CD14-positive monocyte (primary cell): ENCODE data around the gene SOX5. TPM values are rescaled to one million over a fixed set of nuclear protein-coding genes. Genes with fewer than 3 reads are reported as not detected.

Experiments
- DNase-seq, 3 donors: peaks; one replicate each; pipeline ENCODE4 v3.0.0-alpha.2; 2011 to 2022
- H2AFZ ChIP-seq: 2 replicates; pipeline ENCODE4 v1.6.0; 2012; ENCODE audit warnings: mild to moderate bottlenecking, low read depth, low read length, inconsistent platforms; ENCODE audit not compliant: insufficient read depth, poor library complexity, severe bottlenecking
- H3K27ac ChIP-seq, 2 donors: 1 replicate in 1 of 2; 2 replicates in 1 of 2; pipeline ENCODE4 v1.5.1; 2012 to 2013; ENCODE audit warnings: low read length in 2 of 2, control low read depth in 1 of 2, inconsistent platforms in 1 of 2, low read depth in 1 of 2, mild to moderate bottlenecking in 1 of 2
- H3K27me3 ChIP-seq, 2 donors: one replicate each; pipeline versions ENCODE4 v1.6.0 to v1.6.1; 2011 to 2013; ENCODE audit warnings: low read length in 2 of 2; ENCODE audit not compliant: control insufficient read depth in 2 of 2, insufficient read depth in 2 of 2
- H3K36me3 ChIP-seq, 2 donors: replicated peaks in 1 of 2; 1 replicate in 1 of 2; 2 replicates in 1 of 2; pipeline versions ENCODE4 v1.5.1 to v1.6.1; 2012 to 2013; ENCODE audit warnings: low read length in 2 of 2, control low read depth in 1 of 2, inconsistent platforms in 1 of 2, mild to moderate bottlenecking in 1 of 2; ENCODE audit not compliant: insufficient read depth in 2 of 2, control insufficient read depth in 1 of 2
- H3K4me1 ChIP-seq, 2 donors: 1 replicate in 1 of 2; 2 replicates in 1 of 2; pipeline versions ENCODE4 v1.5.1 to v1.6.1; 2012 to 2013; ENCODE audit warnings: low read length in 2 of 2, control low read depth in 1 of 2, inconsistent platforms in 1 of 2, mild to moderate bottlenecking in 1 of 2, moderate library complexity in 1 of 2; ENCODE audit not compliant: insufficient read depth in 2 of 2, control insufficient read depth in 1 of 2
- H3K4me2 ChIP-seq: replicated peaks from 2 replicates; pipeline ENCODE3; 2012; ENCODE audit warnings: low read length, moderate library complexity, mild to moderate bottlenecking; ENCODE audit not compliant: poor library complexity, severe bottlenecking; ENCODE audit errors: extremely low read depth
- H3K4me3 ChIP-seq, 3 experiments: fragments of 200-600 bp in 1 of 3; sonication (generic) in 1 of 3; replicated peaks in 1 of 3; 1 replicate in 2 of 3; 2 replicates in 1 of 3; pipeline ENCODE4 v1.5.1; 2011 to 2013; ENCODE audit warnings: low read length in 3 of 3, mild to moderate bottlenecking in 3 of 3, control low read depth in 2 of 3, low read depth in 2 of 3, inconsistent platforms in 1 of 3, moderate library complexity in 1 of 3
- H3K79me2 ChIP-seq: 2 replicates; pipeline ENCODE4 v1.6.0; 2012; ENCODE audit warnings: mild to moderate bottlenecking, control low read depth, inconsistent platforms, low read length, moderate library complexity; ENCODE audit not compliant: insufficient read depth
- H3K9ac ChIP-seq: 2 replicates; pipeline ENCODE4 v1.6.0; 2017; ENCODE audit warnings: low read length, mild to moderate bottlenecking; ENCODE audit not compliant: insufficient read depth, poor library complexity, severe bottlenecking
- H3K9me3 ChIP-seq, 2 donors: replicated peaks in 1 of 2; 1 replicate in 1 of 2; 2 replicates in 1 of 2; pipeline versions ENCODE4 v1.5.1 to v1.6.1; 2012 to 2013; ENCODE audit warnings: low read length in 2 of 2, control low read depth in 1 of 2; ENCODE audit not compliant: control insufficient read depth in 1 of 2, insufficient read depth in 1 of 2
- H4K20me1 ChIP-seq: 2 replicates; pipeline ENCODE4 v1.6.0; 2012; ENCODE audit warnings: mild to moderate bottlenecking, low read length, control low read depth, moderate library complexity; ENCODE audit not compliant: insufficient read depth
- H3K27ac Mint-ChIP-seq, 7 donors: one replicate each; pipeline ENCODE4 v1.8.0; 2020; ENCODE audit warnings: mild to moderate bottlenecking in 7 of 7, mixed read lengths in 7 of 7, moderate library complexity in 6 of 7, inconsistent platforms in 2 of 7
- H3K27me3 Mint-ChIP-seq, 3 donors: one replicate each; pipeline ENCODE4 v1.8.0; 2021 to 2022; ENCODE audit warnings: low read depth in 3 of 3, mild to moderate bottlenecking in 3 of 3, mixed read lengths in 3 of 3, moderate library complexity in 3 of 3, inconsistent platforms in 1 of 3
- H3K36me3 Mint-ChIP-seq, 2 donors: one replicate each; pipeline ENCODE4 v1.8.0; 2020; ENCODE audit warnings: mixed read lengths in 2 of 2, inconsistent platforms in 1 of 2, mild to moderate bottlenecking in 1 of 2
- H3K4me1 Mint-ChIP-seq: one replicate; pipeline ENCODE4 v1.8.0; 2020; ENCODE audit warnings: mild to moderate bottlenecking, mixed read lengths
- H3K4me3 Mint-ChIP-seq, 2 donors: one replicate each; pipeline ENCODE4 v1.8.0; 2020; ENCODE audit warnings: mild to moderate bottlenecking in 2 of 2, mixed read lengths in 2 of 2, moderate library complexity in 1 of 2
- H3K9me3 Mint-ChIP-seq, 7 donors: one replicate each; pipeline ENCODE4 v1.8.0; 2020 to 2022; ENCODE audit warnings: mixed read lengths in 7 of 7, mild to moderate bottlenecking in 6 of 7, moderate library complexity in 6 of 7, inconsistent platforms in 2 of 7
- CTCF ChIP-seq: fragments of 200-600 bp; IDR thresholded peaks from one replicate; pipeline ENCODE4 v1.8.0; 2022; ENCODE audit warnings: antibody characterized with exemption, mild to moderate bottlenecking
- WGBS: methylation state at CpG from one replicate; pipeline ENCODE4 v1.1.5; 2013; ENCODE audit warnings: missing lambda C conversion rate; ENCODE audit not compliant: insufficient coverage; 5-methylcytosine and 5-hydroxymethylcytosine counted together
- intact Hi-C, 2 donors: fragments of 100-400 bp; cut with micrococcal nuclease; formaldehyde crosslinking; loops; one replicate each; pipeline versions ENCODE4 v1.15.0 to v1.15.1; 2023
- polyA plus RNA-seq, 3 donors: library from polyadenylated mRNA; depleted of rRNA in 1 of 3; unstranded in 2 of 3; stranded (reverse) in 1 of 3; fragments of 300-500 nt in 2 of 3; fragments of >200 nt in 1 of 3; fragmentation: Illumina TruSeq in 2 of 3; gene quantifications; 1 replicate in 2 of 3; 2 replicates in 1 of 3; pipeline ENCODE4 v1.2.3, GENCODE V29; 2012 to 2021

Gene SOX5
- polyA plus RNA-seq, 3 donors, result not detected

DNA sequence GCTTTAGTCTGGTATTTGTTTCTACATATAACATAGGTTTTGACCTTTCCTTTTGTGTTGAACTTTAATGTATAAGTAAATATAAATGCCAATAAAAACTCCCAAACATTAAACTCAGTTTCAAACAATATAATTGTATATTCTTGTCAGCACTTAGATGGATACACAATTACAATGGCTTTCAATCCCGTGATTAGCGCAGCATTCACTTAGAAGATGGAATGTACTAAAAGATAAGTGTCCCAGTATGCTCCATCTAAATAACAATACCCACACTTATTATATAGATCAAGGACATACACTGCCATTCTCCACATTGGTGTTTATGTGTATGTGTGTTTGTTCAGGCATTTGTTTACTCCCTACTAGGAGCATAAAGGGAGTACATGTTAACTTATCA, 193.1 kb downstream of the SOX5 start:
- Histone ChIP-seq H3K4me3 (no peak overlapping the region), H3K27me3 (no peaks in the 10 kb centered on the region), H3K9ac (no peak overlapping the region), H3K4me2 (no peak overlapping the region), H3K79me2 (no peaks in the 10 kb centered on the region), H3K36me3 (no peaks in the 10 kb centered on the region), H3K9me3 (no peaks in the 10 kb centered on the region), H3K4me1 (no peaks in the 10 kb centered on the region), H2AFZ (no peak overlapping the region), H4K20me1 (no peaks in the 10 kb centered on the region), H3K27ac (no peak overlapping the region)
- Mint-ChIP-seq H3K4me1 (no peaks in the 10 kb centered on the region), H3K36me3 (no peaks in the 10 kb centered on the region), H3K27ac (no peak overlapping the region), H3K9me3 (peaks cover 0 to 2% (median 0%) of the 10 kb centered on the region in 7 donors), H3K27me3 (no peaks in the 10 kb centered on the region), H3K4me3 (no peak overlapping the region)
- TF ChIP-seq CTCF, result no peak
- WGBS, result no CpG with 5 or more reads among the region's 2 CpGs
- intact Hi-C loops, result no loop called here
- DNase-seq, result no peak

DNA sequence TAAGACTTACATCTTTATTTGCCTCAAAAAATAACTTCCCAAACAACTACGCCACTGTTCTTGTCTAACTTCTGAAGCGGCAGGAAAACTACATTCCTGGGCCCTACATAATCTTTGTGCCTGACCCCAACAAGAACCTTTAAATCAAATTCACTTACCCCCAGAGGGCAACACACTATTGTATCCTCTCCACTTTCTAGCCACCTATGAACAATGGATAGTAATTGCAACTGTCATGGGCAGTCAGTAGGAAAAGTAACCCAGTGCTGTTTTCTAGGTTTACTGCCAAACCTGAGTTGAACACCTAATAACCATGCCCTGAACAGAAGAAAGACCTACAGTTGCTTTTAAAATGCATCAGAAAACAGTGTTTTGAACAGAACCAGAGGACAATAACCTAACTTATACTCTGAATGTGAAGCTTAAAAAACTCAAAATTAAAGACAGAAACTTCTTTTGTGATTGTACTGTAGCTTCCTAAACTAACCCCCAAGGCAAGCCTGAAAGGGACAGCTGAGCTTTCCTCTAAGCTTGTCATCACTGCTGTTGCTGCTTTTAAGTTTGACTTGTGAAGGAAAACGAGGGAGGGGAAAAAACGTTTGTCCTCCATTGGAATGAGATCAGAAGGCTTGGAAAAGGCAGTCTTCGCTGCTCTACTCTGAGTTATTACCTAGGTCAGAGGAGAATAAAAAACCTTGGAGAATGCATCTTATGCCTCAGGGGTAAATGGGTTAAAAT, 195.7 kb downstream of the SOX5 start:
- H3K9me3 ChIP-seq, result no peaks in the 10 kb centered on the region
- intact Hi-C loops, result no loop called here
- no peak for DNase-seq
- H3K4me1 ChIP-seq, result no peaks in the 10 kb centered on the region
- H3K27me3 ChIP-seq, result no peaks in the 10 kb centered on the region
- no peaks in the 10 kb centered on the region for H4K20me1 ChIP-seq
- no peak overlapping the region for H3K27ac ChIP-seq
- no peak for TF ChIP-seq CTCF
- H3K36me3 ChIP-seq, result no peaks in the 10 kb centered on the region
- H3K4me3 ChIP-seq, result no peak overlapping the region
- peaks cover 0 to 2% (median 0%) of the 10 kb centered on the region in 7 donors for H3K9me3 Mint-ChIP-seq
- H3K9ac ChIP-seq, result no peak overlapping the region
- H2AFZ ChIP-seq, result no peak overlapping the region
- no peak overlapping the region for H3K27ac Mint-ChIP-seq
- no peak overlapping the region for H3K4me3 Mint-ChIP-seq
- H3K4me2 ChIP-seq, result no peak overlapping the region
- WGBS, result 87% methylated on average over 4 of the region's 5 CpGs
- H3K36me3 Mint-ChIP-seq, result no peaks in the 10 kb centered on the region
- H3K27me3 Mint-ChIP-seq, result no peaks in the 10 kb centered on the region
- H3K4me1 Mint-ChIP-seq, result no peaks in the 10 kb centered on the region
- no peaks in the 10 kb centered on the region for H3K79me2 ChIP-seq
